ES-I3 (cell line): ENCODE results near the gene ULK2.

Experiments
- H3K36me3 ChIP-seq: 2 replicates; pipeline ENCODE4 v1.6.1; 2013; ENCODE audit warnings: mild to moderate bottlenecking, low read length, control low read depth, moderate library complexity; ENCODE audit not compliant: insufficient read depth
- H3K4me1 ChIP-seq: 2 replicates; pipeline ENCODE4 v1.6.1; 2013; ENCODE audit warnings: mild to moderate bottlenecking, control low read depth, low read length; ENCODE audit not compliant: insufficient read depth
- H3K9ac ChIP-seq: 2 replicates; pipeline ENCODE4 v1.6.1; 2013; ENCODE audit warnings: low read depth, mild to moderate bottlenecking, low read length, moderate library complexity
- H3K9me3 ChIP-seq: 2 replicates; pipeline ENCODE4 v1.6.1; 2013; ENCODE audit warnings: mild to moderate bottlenecking, low read length, moderate library complexity; ENCODE audit not compliant: control insufficient read depth, insufficient read depth

Gene ULK2

DNA sequence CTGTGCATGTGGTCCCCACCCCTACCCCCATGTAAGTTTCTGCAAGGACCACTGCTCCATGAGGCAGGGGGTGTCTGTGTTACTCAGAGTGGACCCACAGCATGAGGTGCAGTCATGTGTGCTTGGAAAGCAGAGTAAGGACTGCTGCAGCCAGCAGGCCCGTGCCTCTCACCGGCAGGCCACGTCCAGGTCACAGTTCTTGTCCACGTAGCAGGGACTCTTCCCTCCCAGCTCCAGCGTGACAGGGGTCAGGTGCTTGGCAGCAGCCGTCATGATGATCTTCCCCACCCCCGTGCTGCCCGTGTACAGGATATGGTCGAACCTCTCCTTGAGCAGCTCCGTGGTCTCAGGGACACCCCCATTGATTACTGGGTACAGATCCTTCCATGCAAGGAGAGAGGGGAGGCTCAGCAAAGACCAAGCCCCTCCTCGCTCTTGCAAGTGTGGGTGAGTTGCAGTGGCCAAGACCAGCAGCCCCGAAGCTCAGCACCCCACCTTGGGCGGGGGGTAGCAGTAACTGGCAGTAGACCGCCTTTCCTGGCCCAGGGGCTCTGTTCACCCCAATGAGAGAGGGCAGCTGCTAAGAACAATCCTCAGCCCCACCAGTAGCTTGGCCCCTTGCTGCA, 125.8 kb downstream of the ULK2 start:
- Histone ChIP-seq H3K9me3 (no peaks in the 10 kb centered on the region), H3K9ac (no peak overlapping the region), H3K36me3 (no peaks in the 10 kb centered on the region), H3K4me1 (peaks cover 7% of the 10 kb centered on the region; the same call in 1 of the 2 replicates)

DNA sequence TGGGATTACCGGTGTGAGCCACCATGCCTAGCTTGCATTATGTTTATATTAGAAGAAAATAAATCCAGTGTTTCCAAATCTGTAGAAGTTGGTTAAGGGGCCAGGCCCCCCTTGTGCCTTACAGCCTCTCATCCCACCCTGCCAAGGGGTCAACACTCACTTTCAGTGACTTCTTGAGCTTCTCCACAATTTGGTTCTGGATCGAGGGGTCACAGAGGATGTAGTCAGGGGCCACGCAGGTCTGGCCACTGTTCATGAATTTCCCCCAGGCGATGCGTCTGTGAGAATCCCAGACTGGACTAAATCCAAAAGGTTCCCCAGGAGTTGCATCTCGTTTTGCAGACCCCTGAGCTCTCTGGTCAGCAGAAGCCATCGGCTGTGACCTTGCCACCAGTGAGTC, 126.8 kb downstream of the ULK2 start:
- Histone ChIP-seq H3K9ac (no peak overlapping the region), H3K36me3 (no peaks in the 10 kb centered on the region), H3K9me3 (no peaks in the 10 kb centered on the region), H3K4me1 (peaks cover 7% of the 10 kb centered on the region; the same call in 1 of the 2 replicates)

DNA sequence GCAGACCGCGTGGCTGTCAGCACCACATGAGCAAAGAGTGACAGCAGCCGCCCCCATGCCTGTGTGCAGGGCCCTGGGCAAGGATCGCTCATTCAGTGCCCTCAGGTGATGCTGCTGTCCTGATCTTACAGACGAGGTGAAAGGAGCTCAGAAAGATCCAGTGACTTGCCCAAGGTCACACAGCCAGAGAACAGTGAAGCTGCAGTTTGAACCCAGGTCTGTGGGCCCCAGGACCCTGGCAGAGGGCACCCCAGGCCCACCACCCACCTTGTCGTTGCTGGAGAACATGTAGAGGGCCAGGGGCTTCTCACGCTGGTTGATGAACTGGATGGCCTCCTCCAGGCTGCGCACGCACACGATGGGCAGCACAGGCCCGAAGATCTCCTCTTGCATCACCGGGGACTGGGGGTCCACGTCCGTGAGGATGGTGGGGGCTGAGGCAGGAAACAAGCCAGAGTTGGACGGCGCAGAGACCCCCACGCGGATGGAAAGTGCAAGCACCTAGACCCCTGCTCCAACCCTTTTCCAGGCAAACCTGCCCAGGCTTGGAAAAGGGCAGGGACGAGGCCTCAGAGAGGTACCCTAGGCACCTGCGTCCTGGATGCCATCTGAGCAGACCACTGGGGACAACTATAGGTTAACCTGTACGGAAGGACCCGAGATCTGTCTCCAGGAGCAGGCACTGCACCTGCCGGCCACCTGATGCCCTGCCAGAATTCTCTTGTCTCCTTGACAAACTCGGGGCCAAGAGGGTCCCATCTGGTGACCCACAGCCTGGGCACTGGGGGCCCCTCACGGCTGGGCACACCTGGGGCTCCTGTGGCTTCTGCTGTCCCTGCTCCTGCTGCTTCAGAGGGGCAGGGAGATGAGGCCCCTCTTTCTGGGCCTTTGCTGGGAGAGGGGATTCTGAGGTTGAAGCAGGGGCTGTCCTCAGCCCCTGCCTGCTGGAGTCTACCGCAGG, 128.2 kb downstream of the ULK2 start:
- H3K9me3 ChIP-seq, result no peaks in the 10 kb centered on the region
- no peaks in the 10 kb centered on the region for H3K36me3 ChIP-seq
- no peaks in the 10 kb centered on the region for H3K4me1 ChIP-seq
- no peak overlapping the region for H3K9ac ChIP-seq

DNA sequence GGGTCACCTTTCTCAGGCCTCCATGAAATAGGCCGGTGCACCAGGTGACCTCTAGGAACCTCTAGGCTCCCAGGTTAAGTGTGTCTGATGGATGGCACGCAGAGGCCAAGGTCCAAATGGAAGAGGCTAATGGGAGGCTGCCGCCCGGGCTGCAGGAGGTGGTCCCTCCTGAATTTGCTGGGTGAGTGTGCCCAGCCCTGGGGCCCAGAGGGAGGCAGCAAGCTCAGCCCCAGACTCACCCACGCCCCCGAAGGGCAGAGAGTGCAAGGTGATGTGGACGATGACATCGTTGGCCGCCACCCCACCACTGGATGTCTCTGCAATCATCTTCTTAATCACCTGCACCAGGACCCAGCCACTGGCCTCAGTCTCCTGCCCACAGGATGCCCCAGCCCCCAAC, 129.0 kb downstream of the ULK2 start:
- no peaks in the 10 kb centered on the region for H3K36me3 ChIP-seq
- H3K4me1 ChIP-seq, result no peaks in the 10 kb centered on the region
- H3K9me3 ChIP-seq, result no peaks in the 10 kb centered on the region
- H3K9ac ChIP-seq, result no peak overlapping the region

DNA sequence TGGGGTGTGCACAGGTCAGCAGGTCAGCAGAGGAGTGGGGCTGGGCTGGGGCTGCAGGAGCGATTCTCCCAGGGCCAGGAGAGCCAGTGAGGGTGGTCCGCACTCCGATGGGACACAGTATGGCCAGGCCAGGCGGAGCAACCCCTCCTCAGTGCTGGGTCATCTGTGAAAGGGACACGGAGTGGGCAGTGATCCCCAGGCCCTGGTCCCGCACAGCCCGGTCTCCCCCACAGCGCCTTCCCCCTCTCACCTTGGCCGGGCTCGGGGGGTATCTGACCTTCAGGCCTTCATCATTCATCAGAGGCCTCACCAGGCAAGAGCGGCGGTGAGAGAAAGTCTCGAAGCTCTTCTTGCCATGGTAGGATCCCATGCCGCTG, 129.7 kb downstream of the ULK2 start:
- H3K4me1 ChIP-seq, result no peaks in the 10 kb centered on the region
- H3K9me3 ChIP-seq, result no peaks in the 10 kb centered on the region
- H3K9ac ChIP-seq, result no peak overlapping the region
- no peaks in the 10 kb centered on the region for H3K36me3 ChIP-seq

DNA sequence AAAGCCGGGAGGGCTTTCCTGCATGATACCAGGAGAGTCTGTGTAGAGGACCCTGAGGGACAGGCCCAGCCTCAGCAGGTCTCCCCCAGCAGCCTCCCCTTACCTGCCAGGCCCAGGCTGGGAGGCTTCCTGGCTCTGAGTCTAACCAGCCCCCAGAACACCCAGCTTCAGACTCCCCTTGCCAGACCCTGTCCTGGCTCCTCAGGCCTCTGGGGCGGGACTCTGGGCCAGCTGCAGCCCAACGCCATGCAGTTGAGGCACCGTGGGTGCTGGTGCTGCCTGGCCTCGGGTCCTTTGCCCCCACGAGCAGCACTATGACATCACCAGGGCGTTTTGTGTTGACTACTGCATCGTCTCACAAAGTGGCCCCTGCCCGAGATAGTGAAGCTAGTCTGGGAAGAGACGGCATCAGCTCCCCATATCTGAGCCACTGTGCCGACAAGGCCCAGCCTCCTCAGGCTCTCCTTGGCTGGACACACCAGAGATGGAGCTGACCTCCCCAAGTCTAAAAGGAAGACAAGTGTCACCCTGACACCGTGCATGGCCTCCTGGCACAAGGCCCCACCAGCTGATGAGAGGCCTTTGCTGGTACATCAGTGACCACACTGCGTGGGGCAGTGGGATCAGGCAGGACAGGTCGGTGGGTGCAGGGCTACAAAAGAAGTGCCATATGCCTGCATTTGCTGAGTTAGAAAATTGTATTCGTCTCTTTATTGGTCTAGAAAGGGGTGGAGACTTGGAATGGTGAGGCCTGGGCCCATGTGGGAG, 130.2 kb downstream of the ULK2 start:
- Histone ChIP-seq H3K36me3 (no peaks in the 10 kb centered on the region), H3K9me3 (no peaks in the 10 kb centered on the region), H3K4me1 (no peaks in the 10 kb centered on the region), H3K9ac (no peak overlapping the region)

DNA sequence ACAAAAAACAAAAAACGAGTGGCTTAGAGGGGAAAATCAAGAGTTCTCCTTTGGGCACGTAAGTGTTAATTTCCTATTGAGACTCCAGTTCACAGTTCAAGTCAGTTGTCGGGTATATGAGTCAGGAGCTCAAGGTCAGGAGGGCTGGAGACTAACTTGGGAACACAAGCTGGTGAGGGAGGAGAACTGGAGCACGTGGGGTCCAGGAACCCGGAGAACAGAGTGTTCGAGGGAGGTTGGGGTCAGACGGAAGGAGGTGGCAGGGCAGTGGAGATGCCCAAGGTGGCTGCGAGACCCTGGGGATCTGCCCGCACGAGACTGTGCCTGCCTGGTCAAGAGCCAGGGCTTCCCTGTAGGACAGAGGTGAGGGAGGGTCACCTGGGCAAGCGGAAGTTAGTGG, 131.7 kb downstream of the ULK2 start:
- H3K9me3 ChIP-seq, result no peaks in the 10 kb centered on the region
- no peak overlapping the region for H3K9ac ChIP-seq
- no peaks in the 10 kb centered on the region for H3K4me1 ChIP-seq
- no peaks in the 10 kb centered on the region for H3K36me3 ChIP-seq

DNA sequence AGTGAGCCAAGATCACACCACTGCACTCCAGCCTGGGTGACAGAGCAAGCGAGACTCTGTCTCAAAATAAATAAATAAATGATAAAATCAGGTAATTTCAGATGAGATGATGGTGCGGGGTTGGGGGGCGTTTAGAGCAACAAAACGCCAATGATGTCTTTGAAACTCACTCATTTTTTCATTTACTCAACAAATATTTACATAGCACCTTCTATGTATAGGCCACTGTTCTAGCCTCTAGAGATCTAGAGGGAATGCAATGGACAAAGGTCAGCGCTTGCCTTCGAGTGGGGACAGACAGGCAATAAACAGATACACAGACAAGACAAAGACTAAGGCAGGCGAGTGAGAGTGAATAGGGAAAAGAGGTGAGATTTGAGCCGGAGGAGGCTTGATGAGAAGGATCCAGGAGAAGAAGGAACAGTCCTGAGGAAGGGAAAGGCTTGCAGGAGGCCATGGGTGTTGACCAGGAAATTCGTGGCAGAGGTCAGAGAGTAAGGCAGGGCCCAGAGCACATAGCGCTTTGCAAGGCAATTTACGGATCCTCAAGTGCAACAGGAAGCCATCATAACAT, 133.7 kb downstream of the ULK2 start:
- Histone ChIP-seq H3K9me3 (no peaks in the 10 kb centered on the region), H3K36me3 (no peaks in the 10 kb centered on the region), H3K9ac (no peak overlapping the region), H3K4me1 (no peaks in the 10 kb centered on the region)

DNA sequence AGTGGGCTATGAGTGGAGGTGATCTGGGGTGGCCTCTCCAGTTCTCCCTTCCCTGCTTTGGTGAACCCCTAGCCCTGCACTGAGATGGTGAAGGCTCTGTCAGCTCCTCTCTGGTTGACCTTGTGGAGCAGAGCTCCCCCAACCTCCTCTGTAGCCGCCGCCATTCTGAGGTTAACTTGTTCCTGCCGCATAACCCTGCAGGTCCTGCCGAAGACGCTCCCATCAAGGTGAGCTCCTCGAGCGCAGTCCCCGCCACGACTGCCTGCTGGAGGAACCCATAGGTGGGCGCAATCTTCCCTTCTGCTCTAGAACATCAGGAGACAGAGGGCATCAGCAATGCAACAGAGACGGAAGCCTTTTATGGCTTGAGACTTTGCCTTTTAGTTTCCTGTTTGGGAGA, 136.1 kb downstream of the ULK2 start:
- no peaks in the 10 kb centered on the region for H3K4me1 ChIP-seq
- no peak overlapping the region for H3K9ac ChIP-seq
- H3K36me3 ChIP-seq, result no peaks in the 10 kb centered on the region
- no peaks in the 10 kb centered on the region for H3K9me3 ChIP-seq

DNA sequence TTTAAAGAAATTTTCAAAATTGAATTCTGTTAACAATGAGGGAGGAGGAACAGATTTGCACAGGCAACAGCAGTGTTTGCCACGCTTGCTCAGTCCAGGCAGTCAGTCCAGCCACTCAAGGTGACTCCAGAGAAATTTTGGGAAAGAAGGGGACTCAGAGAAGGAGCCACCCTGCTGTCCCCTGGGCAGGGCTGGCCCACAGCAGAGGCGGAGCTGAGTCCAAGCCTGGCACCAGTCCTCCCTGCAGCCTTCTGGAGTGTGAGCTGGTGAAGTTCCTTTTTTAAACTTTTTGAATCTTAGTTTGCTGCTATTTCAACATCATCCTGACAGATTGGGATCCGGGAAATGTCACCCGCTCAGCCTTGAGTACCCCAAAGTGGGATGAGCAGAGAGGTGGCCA, 136.9 kb downstream of the ULK2 start:
- no peak overlapping the region for H3K9ac ChIP-seq
- no peaks in the 10 kb centered on the region for H3K36me3 ChIP-seq
- H3K4me1 ChIP-seq, result no peaks in the 10 kb centered on the region
- no peaks in the 10 kb centered on the region for H3K9me3 ChIP-seq

DNA sequence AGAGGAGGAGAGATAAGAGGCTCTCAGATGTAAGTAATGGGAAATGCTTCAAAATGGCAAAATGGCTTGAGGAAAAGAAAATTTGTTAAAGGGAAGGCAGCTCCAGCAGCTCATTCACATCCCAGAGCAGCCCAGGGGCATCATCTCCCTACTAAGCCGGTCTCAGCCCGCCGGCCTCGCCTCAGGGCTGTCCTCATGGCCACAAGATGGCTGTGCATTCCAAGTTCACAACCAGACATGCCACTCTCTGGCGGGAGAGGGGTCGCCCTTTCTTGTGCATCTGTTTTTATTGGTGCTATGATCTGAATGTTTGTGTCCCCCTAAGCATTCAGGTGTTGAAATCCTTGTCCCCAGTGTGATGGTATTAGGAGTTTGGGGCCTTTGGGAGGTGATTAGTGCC, 137.8 kb downstream of the ULK2 start:
- Histone ChIP-seq H3K4me1 (no peaks in the 10 kb centered on the region), H3K36me3 (no peaks in the 10 kb centered on the region), H3K9me3 (no peaks in the 10 kb centered on the region)

DNA sequence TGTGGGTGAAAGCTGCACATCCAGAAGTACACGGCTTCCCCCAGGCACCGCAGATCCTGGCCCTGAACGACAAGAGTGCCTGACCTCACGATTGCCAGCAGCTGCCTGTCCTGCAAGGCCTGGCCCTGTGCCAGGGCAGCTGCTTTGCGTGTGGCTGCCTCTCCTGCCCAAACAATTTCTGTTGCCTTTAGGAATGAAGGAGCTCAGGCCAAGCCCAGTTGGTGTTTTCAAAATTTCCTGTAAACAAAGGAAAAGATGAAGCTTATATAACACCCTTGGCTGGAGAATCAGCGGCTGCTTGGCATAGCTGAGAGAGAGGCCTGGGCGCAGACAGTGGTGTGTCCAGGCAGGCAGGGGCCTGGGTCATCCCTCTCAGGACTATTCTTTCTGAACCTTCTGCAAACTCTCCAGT, 139.6 kb downstream of the ULK2 start:
- H3K36me3 ChIP-seq, result no peaks in the 10 kb centered on the region
- H3K9ac ChIP-seq, result no peak overlapping the region
- no peaks in the 10 kb centered on the region for H3K9me3 ChIP-seq
- H3K4me1 ChIP-seq, result no peaks in the 10 kb centered on the region

More for the DNA sequence above, 137.8 kb downstream of the ULK2 start:
- no peak overlapping the region for H3K9ac ChIP-seq

DNA sequence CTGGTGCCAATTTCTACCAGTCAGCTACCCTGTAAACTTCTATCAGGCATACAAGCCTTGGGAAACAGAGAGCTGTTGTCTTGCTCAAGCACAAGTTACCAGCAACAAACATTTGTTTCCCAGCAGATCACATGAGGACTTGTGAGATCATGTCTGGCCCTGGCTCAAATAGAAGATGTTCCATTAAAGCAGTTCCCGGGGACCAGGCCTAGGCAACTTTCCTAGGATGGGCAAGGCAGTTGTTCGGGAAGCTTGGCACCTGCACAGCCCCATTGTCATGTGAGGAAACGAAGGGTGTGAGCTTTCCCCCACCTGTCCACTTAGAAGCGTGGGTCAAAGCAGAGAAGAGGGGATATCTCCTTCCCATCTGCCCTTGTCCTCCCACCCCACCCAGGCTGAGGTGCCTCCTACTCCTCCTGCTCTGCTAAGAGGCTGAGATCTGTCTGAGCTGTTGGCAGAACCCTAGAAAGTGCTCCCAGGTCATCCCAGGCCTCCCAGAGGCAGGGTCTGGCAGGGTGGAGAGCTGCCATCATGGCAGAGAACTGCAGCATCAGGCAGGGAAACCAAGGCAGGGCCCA, 140.1 kb downstream of the ULK2 start:
- Histone ChIP-seq H3K36me3 (no peaks in the 10 kb centered on the region), H3K9me3 (no peaks in the 10 kb centered on the region), H3K4me1 (no peaks in the 10 kb centered on the region), H3K9ac (no peak overlapping the region)
